Astrocyte of the spinal cord (primary cell): Measurements from ENCODE around the gene ZMYM4.

Source experiments
- DNase-seq: peaks from one replicate; pipeline ENCODE4 v3.0.0; 2011; ENCODE audit warnings: low read depth, low spot score
- H3K4me3 ChIP-seq: 2 replicates; pipeline ENCODE4 v1.5.1; 2011; ENCODE audit warnings: low read depth, mild to moderate bottlenecking, low read length, moderate library complexity
- CTCF ChIP-seq: IDR thresholded peaks from 2 replicates; pipeline ENCODE4 v1.5.1; 2012; ENCODE audit warnings: low read depth, mild to moderate bottlenecking, low read length, inconsistent platforms
- in situ Hi-C: cut with HindIII; loops from 2 replicates; pipeline ENCODE4 v1.10.0; 2017; ENCODE audit warnings: low sequenced_read_pairs

Gene ZMYM4

DNA sequence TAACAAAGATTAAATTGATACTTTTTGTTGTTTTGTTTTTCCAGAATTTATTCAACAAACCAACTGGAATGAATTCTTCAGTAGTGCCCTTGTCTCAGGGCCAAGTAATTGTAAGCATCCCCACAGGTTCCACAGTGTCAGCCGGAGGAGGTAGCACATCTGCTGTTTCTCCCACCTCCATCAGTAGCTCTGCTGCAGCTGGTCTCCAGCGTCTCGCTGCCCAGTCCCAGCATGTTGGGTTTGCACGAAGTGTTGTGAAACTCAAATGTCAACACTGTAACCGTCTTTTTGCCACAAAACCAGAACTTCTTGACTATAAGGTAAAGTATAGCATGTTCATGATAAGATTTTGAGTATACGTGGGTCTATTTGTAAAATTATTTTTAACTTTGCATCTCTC is 118.5 kb downstream of the ZMYM4 start:
- no peak for TF ChIP-seq CTCF
- in situ Hi-C loops = no loop called here
- no peak overlapping the region for H3K4me3 ChIP-seq
- no peak for DNase-seq

GRCh38 chr1:35390600-35391494 is 122.3 kb downstream of the ZMYM4 start:
- in situ Hi-C loops = no loop called here
- no peak for DNase-seq
- no peak overlapping the region for H3K4me3 ChIP-seq
- TF ChIP-seq CTCF = no peak

GRCh38 chr1:35394386-35394785 is 125.9 kb downstream of the ZMYM4 start:
- H3K4me3 ChIP-seq = no peak overlapping the region
- in situ Hi-C loops = no loop called here
- no peak for TF ChIP-seq CTCF
- DNase-seq = no peak

- in situ Hi-C loops = no loop called here
- no peak overlapping the region for H3K4me3 ChIP-seq
- TF ChIP-seq CTCF = no peak
- no peak for DNase-seq
Observed at GRCh38 chr1:35398739-35399138, 130.2 kb downstream of the ZMYM4 start.

DNA sequence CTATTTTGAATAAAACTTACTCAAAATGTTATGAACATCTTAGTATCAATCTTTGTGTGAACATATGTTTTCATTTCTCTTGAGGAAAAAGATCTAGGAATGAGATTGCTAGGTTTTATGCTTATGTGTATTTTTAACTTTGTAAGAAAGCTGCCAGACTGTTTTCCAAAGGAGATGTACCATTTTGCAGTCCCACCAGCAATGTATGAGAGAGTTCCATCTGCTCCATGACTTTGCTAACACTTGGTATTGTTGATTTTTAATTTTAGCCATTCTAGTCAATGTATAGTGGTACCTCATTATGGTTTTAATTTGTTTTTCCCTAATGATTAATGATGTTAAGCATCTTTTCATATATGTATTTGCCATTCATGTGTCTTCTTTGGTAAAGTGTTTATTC is 132.5 kb downstream of the ZMYM4 start:
- no peak overlapping the region for H3K4me3 ChIP-seq
- no peak for TF ChIP-seq CTCF
- in situ Hi-C loops = no loop called here
- no peak for DNase-seq

GRCh38 chr1:35406103-35406502 is 137.6 kb downstream of the ZMYM4 start:
- H3K4me3 ChIP-seq = no peak overlapping the region
- peak; percentile 15 for DNase-seq
- no peak for TF ChIP-seq CTCF
- in situ Hi-C loops = no loop called here
